ENCODE data around the gene PTGR2.
"Not testable (repeated sequence)": the region's sequence is repeated elsewhere in the genome, so short reads cannot be mapped to it uniquely, and the experiment has no call there.

Gene PTGR2

DNA sequence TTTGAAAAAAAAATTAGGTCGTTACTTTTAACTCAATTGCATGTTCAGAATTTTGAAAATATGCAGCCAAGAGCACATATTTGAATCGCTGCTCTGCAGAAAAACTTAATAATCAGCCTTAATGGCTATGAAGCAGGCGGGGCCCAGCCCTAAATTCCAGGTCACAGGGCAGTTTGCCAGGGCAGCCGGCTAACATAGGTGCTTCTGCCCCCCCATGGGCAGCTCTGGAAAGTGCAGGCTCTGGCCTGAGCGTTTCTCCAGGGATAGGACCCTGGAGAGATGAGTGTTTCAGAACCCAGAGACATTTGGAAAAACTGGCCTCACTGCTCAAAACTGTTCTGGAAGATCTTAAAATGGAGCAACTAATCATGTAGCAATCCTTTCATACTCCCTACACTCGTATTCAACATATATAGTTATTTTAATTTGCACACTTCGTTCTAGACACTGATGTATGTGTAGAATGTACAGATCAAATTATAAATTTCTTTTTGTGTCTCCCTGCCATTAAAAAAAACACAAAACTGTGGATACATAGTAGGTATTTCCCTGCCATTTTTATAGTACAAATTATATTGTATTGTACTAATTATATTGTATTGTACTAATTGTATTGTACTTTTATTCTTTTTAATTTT, 26.0 kb upstream of the PTGR2 start:
- H3K79me2 ChIP-seq (ENCODE audit: low read length): no peaks in the 10 kb centered on the region
- no peaks in the 10 kb centered on the region for H3F3A ChIP-seq (ENCODE audit: insufficient read depth, low read length)
- no peaks in the 10 kb centered on the region for H3K9me2 ChIP-seq (replicated peaks; ENCODE audit: insufficient read depth, low read length)
- no peak overlapping the region for H2AFZ ChIP-seq (ENCODE audit: low read length)
- TF ChIP-seq, protein P1, sequence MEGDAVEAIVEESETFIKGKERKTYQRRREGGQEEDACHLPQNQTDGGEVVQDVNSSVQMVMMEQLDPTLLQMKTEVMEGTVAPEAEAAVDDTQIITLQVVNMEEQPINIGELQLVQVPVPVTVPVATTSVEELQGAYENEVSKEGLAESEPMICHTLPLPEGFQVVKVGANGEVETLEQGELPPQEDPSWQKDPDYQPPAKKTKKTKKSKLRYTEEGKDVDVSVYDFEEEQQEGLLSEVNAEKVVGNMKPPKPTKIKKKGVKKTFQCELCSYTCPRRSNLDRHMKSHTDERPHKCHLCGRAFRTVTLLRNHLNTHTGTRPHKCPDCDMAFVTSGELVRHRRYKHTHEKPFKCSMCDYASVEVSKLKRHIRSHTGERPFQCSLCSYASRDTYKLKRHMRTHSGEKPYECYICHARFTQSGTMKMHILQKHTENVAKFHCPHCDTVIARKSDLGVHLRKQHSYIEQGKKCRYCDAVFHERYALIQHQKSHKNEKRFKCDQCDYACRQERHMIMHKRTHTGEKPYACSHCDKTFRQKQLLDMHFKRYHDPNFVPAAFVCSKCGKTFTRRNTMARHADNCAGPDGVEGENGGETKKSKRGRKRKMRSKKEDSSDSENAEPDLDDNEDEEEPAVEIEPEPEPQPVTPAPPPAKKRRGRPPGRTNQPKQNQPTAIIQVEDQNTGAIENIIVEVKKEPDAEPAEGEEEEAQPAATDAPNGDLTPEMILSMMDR (IDR thresholded peaks at IDR 0.05; ENCODE audit: low read length): peak; percentile 66
- no peak for TF ChIP-seq EZH2 (optimal IDR thresholded peaks at IDR 0.05; ENCODE audit: low read depth, low read length)
- no peak overlapping the region for H3K9ac ChIP-seq (ENCODE audit: low read length)
- no peaks in the 10 kb centered on the region for H3K27me3 ChIP-seq (replicated peaks; ENCODE audit: insufficient read depth, low read length)
- H3K4me3 ChIP-seq (ENCODE audit: low read length): no peak overlapping the region
- H3K9me3 ChIP-seq (replicated peaks; ENCODE audit: insufficient read depth, low read length): no peaks in the 10 kb centered on the region
- H3K36me3 ChIP-seq (replicated peaks; ENCODE audit: insufficient read depth, low read length): no peaks in the 10 kb centered on the region
- H3K4me2 ChIP-seq (ENCODE audit: low read depth, low read length): no peak overlapping the region
- DNase-seq: peak; percentile 60
- no peak overlapping the region for H3K27ac ChIP-seq (ENCODE audit: low read length)
- H3K4me1 ChIP-seq (ENCODE audit: low read length): no peaks in the 10 kb centered on the region
- no peaks in the 10 kb centered on the region for H4K20me1 ChIP-seq (ENCODE audit: insufficient read depth, low read length)

DNA sequence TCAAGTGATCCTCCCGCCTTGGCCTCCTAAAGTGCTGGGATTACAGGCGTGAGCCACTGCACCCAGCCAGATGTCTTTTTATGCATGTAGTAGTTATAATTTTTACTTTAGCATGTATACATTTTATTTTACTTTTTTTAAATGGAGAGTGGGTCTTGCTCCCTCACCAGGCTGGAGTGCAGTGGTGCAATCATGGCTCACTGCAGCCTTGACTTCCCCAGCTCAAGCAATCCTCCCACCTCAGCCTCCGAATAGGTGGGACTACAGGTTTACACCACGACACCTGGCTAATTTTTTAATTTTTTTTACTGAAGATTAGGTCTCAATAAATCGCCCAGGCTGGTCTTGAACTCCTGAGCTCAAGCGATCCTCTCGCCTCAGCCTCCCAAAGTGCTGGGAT, 24.4 kb upstream of the PTGR2 start:
- H3K9ac ChIP-seq (ENCODE audit: low read length); H3K4me2 ChIP-seq (ENCODE audit: low read depth, low read length); H3K27me3 ChIP-seq (replicated peaks; ENCODE audit: insufficient read depth, low read length); H3K27ac ChIP-seq (ENCODE audit: low read length); DNase-seq; H3K79me2 ChIP-seq (ENCODE audit: low read length); H3F3A ChIP-seq (ENCODE audit: insufficient read depth, low read length); H3K4me3 ChIP-seq (ENCODE audit: low read length); H3K9me3 ChIP-seq (replicated peaks; ENCODE audit: insufficient read depth, low read length); H3K4me1 ChIP-seq (ENCODE audit: low read length); H3K36me3 ChIP-seq (replicated peaks; ENCODE audit: insufficient read depth, low read length); H4K20me1 ChIP-seq (ENCODE audit: insufficient read depth, low read length); H3K9me2 ChIP-seq (replicated peaks; ENCODE audit: insufficient read depth, low read length); H2AFZ ChIP-seq (ENCODE audit: low read length): not testable (repeated sequence)

DNA sequence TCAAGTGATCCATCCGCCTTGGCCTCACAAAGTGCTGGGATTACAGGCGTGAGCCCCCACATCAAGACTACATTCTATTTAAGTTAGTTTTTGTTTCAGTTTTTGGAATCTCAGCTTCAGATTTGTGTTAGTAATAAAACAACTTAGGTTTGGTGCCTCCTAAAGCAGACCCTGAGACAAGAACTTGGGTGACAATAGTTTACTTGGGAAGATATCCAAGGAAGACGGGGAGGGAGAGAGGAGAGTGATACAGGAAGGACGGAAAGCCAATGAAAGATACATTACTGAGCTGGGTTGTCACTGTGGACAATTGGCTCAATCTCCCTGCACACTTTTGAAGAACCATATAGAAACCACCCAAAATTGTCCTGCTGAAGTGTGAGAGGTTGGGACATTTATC, 22.6 kb upstream of the PTGR2 start:
- no peak overlapping the region for H3K4me2 ChIP-seq (ENCODE audit: low read depth, low read length)
- H3K27ac ChIP-seq (ENCODE audit: low read length): no peak overlapping the region
- no peaks in the 10 kb centered on the region for H3K9me3 ChIP-seq (replicated peaks; ENCODE audit: insufficient read depth, low read length)
- H3K4me3 ChIP-seq (ENCODE audit: low read length): no peak overlapping the region
- no peak for DNase-seq
- H3K9me2 ChIP-seq (replicated peaks; ENCODE audit: insufficient read depth, low read length): no peaks in the 10 kb centered on the region
- no peaks in the 10 kb centered on the region for H3K79me2 ChIP-seq (ENCODE audit: low read length)
- no peaks in the 10 kb centered on the region for H3K27me3 ChIP-seq (replicated peaks; ENCODE audit: insufficient read depth, low read length)
- H3K9ac ChIP-seq (ENCODE audit: low read length): no peak overlapping the region
- H3K4me1 ChIP-seq (ENCODE audit: low read length): no peaks in the 10 kb centered on the region
- no peaks in the 10 kb centered on the region for H3K36me3 ChIP-seq (replicated peaks; ENCODE audit: insufficient read depth, low read length)
- TF ChIP-seq EZH2 (optimal IDR thresholded peaks at IDR 0.05; ENCODE audit: low read depth, low read length) (no peak), EZH2phosphoT487 (IDR thresholded peaks at IDR 0.05; ENCODE audit: low read length) (no peak)
- TF ChIP-seq, protein P1 (IDR thresholded peaks at IDR 0.05; ENCODE audit: low read length): no peak
- H3F3A ChIP-seq (ENCODE audit: insufficient read depth, low read length): no peaks in the 10 kb centered on the region
- H2AFZ ChIP-seq (ENCODE audit: low read length): no peak overlapping the region
- no peaks in the 10 kb centered on the region for H4K20me1 ChIP-seq (ENCODE audit: insufficient read depth, low read length)

DNA sequence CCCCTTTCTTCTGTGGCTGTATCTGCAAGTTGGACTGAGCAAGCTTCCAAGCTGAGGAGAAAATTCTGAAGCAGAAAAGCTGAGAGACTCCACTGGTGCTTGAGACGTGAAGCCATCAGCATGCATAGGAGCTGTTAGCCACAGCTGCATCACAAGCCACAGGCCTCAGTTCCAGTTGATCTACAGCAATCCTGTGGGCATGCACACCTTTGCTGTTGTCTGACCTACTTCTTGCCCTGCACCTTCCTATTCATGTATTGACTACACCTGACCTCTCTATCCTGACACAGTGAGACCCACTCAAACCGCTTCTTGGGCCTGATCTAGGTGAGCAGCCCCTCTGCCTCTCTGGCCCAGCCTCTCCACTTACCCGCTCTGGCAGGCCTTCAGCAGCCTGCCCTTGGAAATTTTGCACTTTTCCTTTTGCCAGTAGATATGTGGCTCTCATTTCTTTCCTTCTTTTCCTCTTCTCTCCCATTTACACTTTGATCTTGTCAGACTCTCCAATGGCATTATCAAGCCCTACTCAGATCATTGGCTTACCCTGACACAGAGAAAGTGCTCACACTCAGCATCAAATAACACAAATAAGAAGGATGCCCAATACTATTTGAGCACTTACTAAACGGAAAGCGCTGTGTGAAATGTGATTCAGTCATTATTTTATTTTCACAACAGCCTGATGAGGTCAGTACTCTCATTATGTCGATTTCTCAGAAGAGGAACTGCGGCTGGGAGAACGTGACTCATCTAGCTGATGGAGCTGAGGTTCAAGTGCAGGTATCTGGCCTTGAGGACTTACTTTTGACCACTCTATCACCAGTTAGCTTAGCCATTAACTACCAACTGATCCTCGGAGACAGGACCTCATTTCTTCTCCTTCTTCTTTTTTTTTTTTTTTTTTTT, 21.9 kb upstream of the PTGR2 start:
- no peak overlapping the region for H3K4me2 ChIP-seq (ENCODE audit: low read depth, low read length)
- no peaks in the 10 kb centered on the region for H3K79me2 ChIP-seq (ENCODE audit: low read length)
- TF ChIP-seq, protein P1 (IDR thresholded peaks at IDR 0.05; ENCODE audit: low read length): no peak
- TF ChIP-seq EZH2phosphoT487 (IDR thresholded peaks at IDR 0.05; ENCODE audit: low read length) (no peak), EZH2 (optimal IDR thresholded peaks at IDR 0.05; ENCODE audit: low read depth, low read length) (no peak)
- H4K20me1 ChIP-seq (ENCODE audit: insufficient read depth, low read length): no peaks in the 10 kb centered on the region
- no peaks in the 10 kb centered on the region for H3K36me3 ChIP-seq (replicated peaks; ENCODE audit: insufficient read depth, low read length)
- no peaks in the 10 kb centered on the region for H3K4me1 ChIP-seq (ENCODE audit: low read length)
- H3K9me3 ChIP-seq (replicated peaks; ENCODE audit: insufficient read depth, low read length): no peaks in the 10 kb centered on the region
- no peak for DNase-seq
- H3K4me3 ChIP-seq (ENCODE audit: low read length): no peak overlapping the region
- H3K9ac ChIP-seq (ENCODE audit: low read length): no peak overlapping the region
- no peaks in the 10 kb centered on the region for H3F3A ChIP-seq (ENCODE audit: insufficient read depth, low read length)
- no peak overlapping the region for H2AFZ ChIP-seq (ENCODE audit: low read length)
- no peak overlapping the region for H3K27ac ChIP-seq (ENCODE audit: low read length)
- no peaks in the 10 kb centered on the region for H3K27me3 ChIP-seq (replicated peaks; ENCODE audit: insufficient read depth, low read length)
- no peaks in the 10 kb centered on the region for H3K9me2 ChIP-seq (replicated peaks; ENCODE audit: insufficient read depth, low read length)
